ENCODE results near the gene LRP8. TPM values are rescaled to one million over a fixed set of nuclear protein-coding genes. Genes with fewer than 3 reads are reported as not detected.

LRP8 gene
- total RNA-seq, 1 donor from 2014 or later = 12.8 TPM

- Histone ChIP-seq H2AFZ (ENCODE audit: low read depth, low read length) (no peak overlapping the region), H3K9ac (ENCODE audit: low read length) (no peak overlapping the region), H3K79me2 (ENCODE audit: insufficient read depth, low read length) (no peaks in the 10 kb centered on the region), H3K27ac (ENCODE audit: low read depth, low read length) (no peak overlapping the region), H3K4me3 (ENCODE audit: insufficient read depth, low read depth, low read length) (no peak overlapping the region), H3K36me3 (ENCODE audit: insufficient read depth, low read length) (no peaks in the 10 kb centered on the region), H3K4me1 (ENCODE audit: insufficient read depth, low read length) (no peaks in the 10 kb centered on the region), H3K27me3 (ENCODE audit: insufficient read depth, low read length) (no peaks in the 10 kb centered on the region), H3K4me2 (ENCODE audit: low read length) (no peak overlapping the region), H4K20me1 (ENCODE audit: insufficient read depth, low read length) (no peaks in the 10 kb centered on the region), H3K9me3 (ENCODE audit: insufficient read depth, low read depth, low read length) (no peaks in the 10 kb centered on the region)
- no peak for TF ChIP-seq EZH2 (IDR thresholded peaks at IDR 0.05; ENCODE audit: insufficient read depth, low read length)
- Mint-ChIP-seq H3K4me1 (ENCODE audit: low read depth, unreplicated experiment) (no peaks in the 10 kb centered on the region), H3K27me3 (ENCODE audit: low read depth, unreplicated experiment) (no peaks in the 10 kb centered on the region), H3K9me3 (ENCODE audit: unreplicated experiment) (no peaks in the 10 kb centered on the region), H3K27ac (ENCODE audit: unreplicated experiment) (no peak overlapping the region), H3K36me3 (ENCODE audit: low read depth, unreplicated experiment) (no peaks in the 10 kb centered on the region), H3K4me3 (ENCODE audit: unreplicated experiment) (no peak overlapping the region)
- DNase-seq (ENCODE audit: low read depth) = no peak
- FAIRE-seq = no peak
Measured at GRCh38 chr1:53349968-53350852, 22.3 kb upstream of the LRP8 start.

GRCh38 chr1:53349369-53349835 is 21.5 kb upstream of the LRP8 start:
- FAIRE-seq = no peak
- H3K36me3 Mint-ChIP-seq (ENCODE audit: low read depth, unreplicated experiment) = no peaks in the 10 kb centered on the region
- Histone ChIP-seq H3K4me2 (ENCODE audit: low read length) (no peak overlapping the region), H2AFZ (ENCODE audit: low read depth, low read length) (no peak overlapping the region), H3K27me3 (ENCODE audit: insufficient read depth, low read length) (no peaks in the 10 kb centered on the region), H3K27ac (ENCODE audit: low read depth, low read length) (no peak overlapping the region), H3K9ac (ENCODE audit: low read length) (no peak overlapping the region), H3K79me2 (ENCODE audit: insufficient read depth, low read length) (no peaks in the 10 kb centered on the region), H3K36me3 (ENCODE audit: insufficient read depth, low read length) (no peaks in the 10 kb centered on the region), H3K9me3 (ENCODE audit: insufficient read depth, low read depth, low read length) (no peaks in the 10 kb centered on the region), H3K4me1 (ENCODE audit: insufficient read depth, low read length) (no peaks in the 10 kb centered on the region), H4K20me1 (ENCODE audit: insufficient read depth, low read length) (no peaks in the 10 kb centered on the region), H3K4me3 (ENCODE audit: insufficient read depth, low read depth, low read length) (no peak overlapping the region)
- TF ChIP-seq EZH2 (IDR thresholded peaks at IDR 0.05; ENCODE audit: insufficient read depth, low read length) (no peak), CTCF (IDR thresholded peaks at IDR 0.05; ENCODE audit: insufficient read depth, low read depth, low read length) (no peak)
- no peaks in the 10 kb centered on the region for H3K4me1 Mint-ChIP-seq (ENCODE audit: low read depth, unreplicated experiment)
- H3K27me3 Mint-ChIP-seq (ENCODE audit: low read depth, unreplicated experiment) = no peaks in the 10 kb centered on the region
- H3K9me3 Mint-ChIP-seq (ENCODE audit: unreplicated experiment) = no peaks in the 10 kb centered on the region
- no peak overlapping the region for H3K27ac Mint-ChIP-seq (ENCODE audit: unreplicated experiment)
- no peak for DNase-seq (ENCODE audit: low read depth)
- no peak overlapping the region for H3K4me3 Mint-ChIP-seq (ENCODE audit: unreplicated experiment)

- Histone ChIP-seq H3K4me2 (ENCODE audit: low read length) (no peak overlapping the region), H2AFZ (ENCODE audit: low read depth, low read length) (no peak overlapping the region), H3K79me2 (ENCODE audit: insufficient read depth, low read length) (no peaks in the 10 kb centered on the region), H3K9me3 (ENCODE audit: insufficient read depth, low read depth, low read length) (no peaks in the 10 kb centered on the region), H3K4me1 (ENCODE audit: insufficient read depth, low read length) (no peaks in the 10 kb centered on the region), H3K9ac (ENCODE audit: low read length) (no peak overlapping the region), H3K4me3 (ENCODE audit: insufficient read depth, low read depth, low read length) (no peak overlapping the region), H3K36me3 (ENCODE audit: insufficient read depth, low read length) (no peaks in the 10 kb centered on the region), H4K20me1 (ENCODE audit: insufficient read depth, low read length) (no peaks in the 10 kb centered on the region), H3K27ac (ENCODE audit: low read depth, low read length) (no peak overlapping the region), H3K27me3 (ENCODE audit: insufficient read depth, low read length) (no peaks in the 10 kb centered on the region)
- peaks cover 4% of the 10 kb centered on the region for H3K4me1 Mint-ChIP-seq (ENCODE audit: low read depth, unreplicated experiment)
- FAIRE-seq (no peak), DNase-seq (ENCODE audit: low read depth) (no peak)
- TF ChIP-seq EZH2 (IDR thresholded peaks at IDR 0.05; ENCODE audit: insufficient read depth, low read length) (no peak), CTCF (IDR thresholded peaks at IDR 0.05; ENCODE audit: insufficient read depth, low read depth, low read length) (no peak)
- peak overlapping the region; percentile 53 for H3K27ac Mint-ChIP-seq (ENCODE audit: unreplicated experiment)
- H3K36me3 Mint-ChIP-seq (ENCODE audit: low read depth, unreplicated experiment) = no peaks in the 10 kb centered on the region
- no peak overlapping the region for H3K4me3 Mint-ChIP-seq (ENCODE audit: unreplicated experiment)
- no peaks in the 10 kb centered on the region for H3K9me3 Mint-ChIP-seq (ENCODE audit: unreplicated experiment)
- no peaks in the 10 kb centered on the region for H3K27me3 Mint-ChIP-seq (ENCODE audit: low read depth, unreplicated experiment)
Measured at GRCh38 chr1:53348486-53349368, 20.9 kb upstream of the LRP8 start.

Measured in astrocyte (in vitro differentiated cells and primary cell).